Keratinocyte (primary cell): Measurements from ENCODE around the gene TSKU. TPM values are rescaled to one million over a fixed set of nuclear protein-coding genes. Genes with fewer than 3 reads are reported as not detected.

Source experiments
- DNase-seq: peaks from one replicate; pipeline ENCODE4 v3.0.0-alpha.2; 2011; ENCODE audit warnings: low read depth, missing footprints, low spot score
- FAIRE-seq: peaks from 2 replicates; lab custom pipeline; 2011; peaks lifted over from hg19 to GRCh38; lab: Jason Lieb, UNC
- H2AFZ ChIP-seq: 2 replicates; pipeline ENCODE4 v1.6.0; 2012; ENCODE audit warnings: low read length, control low read depth, inconsistent platforms; ENCODE audit not compliant: control insufficient read depth
- H3K27ac ChIP-seq: 2 replicates; pipeline ENCODE4 v1.5.1; 2011; ENCODE audit warnings: low read length; ENCODE audit not compliant: control insufficient read depth, insufficient read depth
- H3K27me3 ChIP-seq: 3 replicates; pipeline ENCODE4 v1.6.0; 2011; ENCODE audit warnings: low read length; ENCODE audit not compliant: control insufficient read depth, insufficient read depth; ENCODE audit errors: extremely low read depth
- H3K36me3 ChIP-seq, 2 experiments: 2 replicates in 1 of 2; 3 replicates in 1 of 2; pipeline ENCODE4 v1.5.1; 2011; ENCODE audit warnings: low read length in 2 of 2, mild to moderate bottlenecking in 1 of 2; ENCODE audit not compliant: control insufficient read depth in 2 of 2, insufficient read depth in 2 of 2; ENCODE audit errors: extremely low read depth in 1 of 2
- H3K4me1 ChIP-seq: 3 replicates; pipeline ENCODE4 v1.5.1; 2011; ENCODE audit warnings: low read length; ENCODE audit not compliant: control insufficient read depth, insufficient read depth; ENCODE audit errors: extremely low read depth
- H3K4me2 ChIP-seq: 3 replicates; pipeline ENCODE4 v1.6.0; 2011; ENCODE audit warnings: low read depth, low read length; ENCODE audit not compliant: control insufficient read depth, insufficient read depth; ENCODE audit errors: extremely low read depth
- H3K4me3 ChIP-seq, 3 experiments: fragments of 200-600 bp in 1 of 3; sonication (generic) in 1 of 3; 2 replicates in 2 of 3; 3 replicates in 1 of 3; pipeline ENCODE4 v1.5.1; 2011 to 2016; ENCODE audit warnings: low read length in 3 of 3, mild to moderate bottlenecking in 3 of 3, control low read depth in 2 of 3, inconsistent platforms in 1 of 3, low read depth in 1 of 3, mixed read lengths in 1 of 3, mixed run types in 1 of 3, moderate library complexity in 1 of 3; ENCODE audit not compliant: control insufficient read depth in 2 of 3, insufficient read depth in 2 of 3; ENCODE audit errors: extremely low read depth in 1 of 3
- H3K79me2 ChIP-seq: 2 replicates; pipeline ENCODE4 v1.6.0; 2012; ENCODE audit warnings: low read length; ENCODE audit not compliant: control insufficient read depth, insufficient read depth
- H3K9ac ChIP-seq: 3 replicates; pipeline ENCODE4 v1.6.0; 2011; ENCODE audit warnings: low read length; ENCODE audit not compliant: control insufficient read depth, insufficient read depth; ENCODE audit errors: extremely low read depth
- H3K9me1 ChIP-seq: 3 replicates; pipeline ENCODE4 v1.6.0; 2011; ENCODE audit warnings: low read length; ENCODE audit not compliant: control insufficient read depth, insufficient read depth; ENCODE audit errors: extremely low read depth
- H3K9me3 ChIP-seq: 2 replicates; pipeline ENCODE4 v1.5.1; 2012; ENCODE audit warnings: low read depth, low read length; ENCODE audit not compliant: control insufficient read depth
- H4K20me1 ChIP-seq: 3 replicates; pipeline ENCODE4 v1.6.0; 2011; ENCODE audit warnings: low read length; ENCODE audit not compliant: control insufficient read depth, insufficient read depth; ENCODE audit errors: extremely low read depth
- EZH2 ChIP-seq: IDR thresholded peaks from one replicate; pipeline ENCODE4 v1.6.1; 2012; ENCODE audit warnings: inconsistent platforms, mild to moderate bottlenecking, low read length, moderate library complexity
- dilution Hi-C: fragments of 300-500 bp; cut with MboI; formaldehyde crosslinking; loops from one replicate; pipeline ENCODE4 v1.7.0; 2020; ENCODE audit warnings: low sequenced_read_pairs; ENCODE audit not compliant: extremely low pct_ligation_motif_present
- polyA plus RNA-seq, 5 experiments: library from polyadenylated mRNA; depleted of rRNA in 3 of 5; stranded (reverse) in 3 of 5; stranded (forward) in 1 of 5; unstranded in 1 of 5; fragments of >200 nt; gene quantifications; 1 replicate in 1 of 5; 2 replicates in 3 of 5; 3 replicates in 1 of 5; pipeline versions ENCODE4 v1.2.1 to v1.2.3, GENCODE V29; 2011 to 2012; ENCODE audit warnings: missing spikeins in 2 of 5, low read depth in 1 of 5, low replicate concordance in 1 of 5
- TF ChIP-seq, protein P1 (sequence below), 3 experiments: IDR thresholded peaks in 1 of 3; conservative IDR thresholded peaks in 1 of 3; optimal IDR thresholded peaks in 1 of 3; 2 replicates in 2 of 3; 3 replicates in 1 of 3; pipeline versions ENCODE3 to v1.5.1; 2011; ENCODE audit warnings: low read length in 3 of 3, mild to moderate bottlenecking in 3 of 3, moderate library complexity in 2 of 3, control low read depth in 1 of 3, inconsistent platforms in 1 of 3; ENCODE audit not compliant: insufficient read depth in 2 of 3; ENCODE audit errors: extremely low read depth in 1 of 3

TSKU gene
- polyA plus RNA-seq, 1 donor (not counting 4 experiments of a cell fraction or from before 2014, with no cell fraction given) = 22.8 TPM

DNA sequence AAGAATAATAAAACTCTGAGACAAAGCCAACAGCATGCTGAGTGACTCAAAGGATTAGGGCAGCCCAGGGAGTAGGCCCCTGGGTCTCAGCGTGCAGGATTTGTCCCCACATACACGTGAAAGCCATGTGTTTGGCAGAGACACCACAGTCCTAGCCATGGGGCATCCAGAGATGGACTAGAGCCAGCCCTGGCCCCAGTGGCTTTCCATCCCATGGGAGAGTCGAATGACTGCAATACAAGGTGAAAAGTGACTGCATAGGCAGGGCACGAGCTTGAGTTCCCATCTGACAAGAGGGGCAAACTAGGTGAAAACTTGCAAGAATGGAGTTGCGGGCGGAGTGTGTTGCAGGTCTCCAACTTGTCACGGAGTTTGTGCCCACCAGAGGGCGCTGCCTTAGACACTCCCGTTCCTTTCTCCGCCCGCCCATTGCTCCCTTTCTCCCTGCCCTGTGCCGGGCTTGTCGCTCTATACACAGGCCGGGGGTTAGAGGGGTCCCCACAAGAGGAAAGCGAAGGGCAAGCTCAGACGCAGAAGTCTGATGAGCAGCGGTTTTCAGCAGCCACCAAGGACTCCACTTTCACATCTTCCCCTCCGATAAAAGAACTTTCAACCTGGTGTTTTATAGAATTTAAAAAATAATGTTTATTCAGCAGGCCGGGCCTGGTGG is 24.2 kb downstream of the TSKU start:
- DNase-seq (no peak), FAIRE-seq (no peak)
- no peaks in the 10 kb centered on the region for H3K79me2 ChIP-seq
- no peaks in the 10 kb centered on the region for H4K20me1 ChIP-seq
- H3K4me1 ChIP-seq = peaks cover 22% of the 10 kb centered on the region
- dilution Hi-C loops = no loop called here
- peak overlapping the region; percentile 68 for H2AFZ ChIP-seq
- no peak overlapping the region for H3K9ac ChIP-seq
- no peak overlapping the region for H3K27ac ChIP-seq
- no peaks in the 10 kb centered on the region for H3K9me3 ChIP-seq
- H3K4me2 ChIP-seq = peak overlapping the region; percentile 39
- H3K4me3 ChIP-seq = no peak overlapping the region
- H3K27me3 ChIP-seq = no peaks in the 10 kb centered on the region
- TF ChIP-seq, protein P1, sequence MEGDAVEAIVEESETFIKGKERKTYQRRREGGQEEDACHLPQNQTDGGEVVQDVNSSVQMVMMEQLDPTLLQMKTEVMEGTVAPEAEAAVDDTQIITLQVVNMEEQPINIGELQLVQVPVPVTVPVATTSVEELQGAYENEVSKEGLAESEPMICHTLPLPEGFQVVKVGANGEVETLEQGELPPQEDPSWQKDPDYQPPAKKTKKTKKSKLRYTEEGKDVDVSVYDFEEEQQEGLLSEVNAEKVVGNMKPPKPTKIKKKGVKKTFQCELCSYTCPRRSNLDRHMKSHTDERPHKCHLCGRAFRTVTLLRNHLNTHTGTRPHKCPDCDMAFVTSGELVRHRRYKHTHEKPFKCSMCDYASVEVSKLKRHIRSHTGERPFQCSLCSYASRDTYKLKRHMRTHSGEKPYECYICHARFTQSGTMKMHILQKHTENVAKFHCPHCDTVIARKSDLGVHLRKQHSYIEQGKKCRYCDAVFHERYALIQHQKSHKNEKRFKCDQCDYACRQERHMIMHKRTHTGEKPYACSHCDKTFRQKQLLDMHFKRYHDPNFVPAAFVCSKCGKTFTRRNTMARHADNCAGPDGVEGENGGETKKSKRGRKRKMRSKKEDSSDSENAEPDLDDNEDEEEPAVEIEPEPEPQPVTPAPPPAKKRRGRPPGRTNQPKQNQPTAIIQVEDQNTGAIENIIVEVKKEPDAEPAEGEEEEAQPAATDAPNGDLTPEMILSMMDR (optimal IDR thresholded peaks at IDR 0.05 in 1 of 3, IDR thresholded peaks at IDR 0.05 in 1 of 3, conservative IDR thresholded peaks at IDR 0.05 in 1 of 3; ENCODE audit: extremely low read depth in 1 of 3, insufficient read depth in 2 of 3, low read length in 3 of 3) = peak; percentile 81 to 96 (median 82)
- no peak for TF ChIP-seq EZH2
- no peaks in the 10 kb centered on the region for H3K36me3 ChIP-seq
- no peaks in the 10 kb centered on the region for H3K9me1 ChIP-seq

DNA sequence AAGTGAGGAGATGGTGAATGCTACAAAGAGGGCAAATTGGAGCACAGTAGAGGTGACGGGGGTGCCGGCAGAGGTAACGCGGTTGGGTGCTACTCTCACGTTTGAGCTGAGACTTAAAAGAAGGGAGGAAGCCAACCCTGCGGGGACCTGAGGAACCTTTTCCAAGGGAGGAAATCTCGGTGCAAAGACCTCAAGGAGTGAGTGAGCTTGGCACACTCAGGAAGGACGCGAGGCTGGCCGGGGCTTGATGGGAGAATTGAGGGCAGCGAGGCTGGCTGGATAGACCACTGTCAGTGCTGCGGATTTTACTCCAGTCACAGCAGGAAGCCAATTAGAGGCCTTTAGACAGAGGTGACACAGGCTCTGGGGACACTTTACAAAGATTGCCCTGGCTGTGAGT is 25.0 kb downstream of the TSKU start:
- Histone ChIP-seq H3K27me3 (no peaks in the 10 kb centered on the region), H3K4me1 (peaks cover 22% of the 10 kb centered on the region), H3K36me3 (no peaks in the 10 kb centered on the region), H2AFZ (no peak overlapping the region), H3K4me2 (no peak overlapping the region), H3K9ac (no peak overlapping the region), H3K79me2 (no peaks in the 10 kb centered on the region), H3K9me1 (no peaks in the 10 kb centered on the region), H4K20me1 (no peaks in the 10 kb centered on the region), H3K4me3 (no peak overlapping the region), H3K27ac (no peak overlapping the region), H3K9me3 (no peaks in the 10 kb centered on the region)
- dilution Hi-C loops = no loop called here
- FAIRE-seq (no peak), DNase-seq (no peak)
- no peak for TF ChIP-seq EZH2
- TF ChIP-seq, protein P1 (optimal IDR thresholded peaks at IDR 0.05 in 1 of 3, IDR thresholded peaks at IDR 0.05 in 1 of 3, conservative IDR thresholded peaks at IDR 0.05 in 1 of 3; ENCODE audit: extremely low read depth in 1 of 3, insufficient read depth in 2 of 3, low read length in 3 of 3) = no peak
